ENCODE data around the gene GHITM. TPM values are rescaled to one million over a fixed set of nuclear protein-coding genes. Genes with fewer than 3 reads are reported as not detected.
A peak's percentile ranks its signal among the peaks of the same experiment; 100 is the strongest.
"Not testable (repeated sequence)": the region's sequence is repeated elsewhere in the genome, so short reads cannot be mapped to it uniquely, and the experiment has no call there.

GHITM gene
- total RNA-seq, 1 donor from 2014 or later = 113 TPM

DNA sequence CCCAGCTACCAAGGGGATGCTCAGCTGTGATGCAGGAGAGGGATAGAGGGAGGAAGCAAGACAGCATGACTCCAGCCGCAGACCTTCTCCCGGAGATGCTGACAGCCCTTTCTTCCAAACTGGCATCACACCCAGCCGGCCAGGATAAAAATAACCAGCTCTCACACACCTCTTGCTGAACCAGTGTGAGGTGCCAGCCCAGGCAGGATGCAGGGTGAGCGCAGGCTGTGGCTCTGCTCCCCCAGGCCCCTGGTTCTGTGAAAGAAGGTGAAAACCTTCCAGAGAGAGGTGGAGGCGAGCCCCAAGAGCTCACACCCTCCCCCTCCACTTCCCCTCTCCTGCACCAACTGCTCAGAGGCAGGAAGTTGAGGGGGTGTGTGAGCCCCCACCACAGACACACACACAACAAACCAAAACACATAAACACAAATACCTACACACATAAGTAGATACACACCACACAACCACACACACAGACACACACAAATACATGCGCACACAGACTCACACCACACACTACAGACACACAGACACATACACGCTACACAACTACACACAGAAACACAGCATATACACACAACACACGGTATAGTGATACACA, 38.3 kb downstream of the GHITM start:
- intact Hi-C loops (cut with micrococcal nuclease) = loop anchor here (2.0 kb wide), 3 partner anchors 17 to 27 kb away; partner anchors contain the start of gene CDHR1
- Mint-ChIP-seq H3K36me3 (ENCODE audit: low read depth) (no peaks in the 10 kb centered on the region), H3K4me3 (no peak overlapping the region), H3K9me3 (no peaks in the 10 kb centered on the region), H3K27ac (no peak overlapping the region), H3K27me3 (no peaks in the 10 kb centered on the region), H3K4me1 (peaks cover 15% of the 10 kb centered on the region)
- ATAC-seq (ENCODE audit: low read depth) = peak; percentile 34
- ChIA-PET CTCF (interaction anchor here (1.2 to 1.7 kb wide), 2 partner anchors 30 to 32 kb away, joined by 3 to 4 read pairs; no protein-coding TSS in a partner anchor), POLR2A (interaction anchor here (0.9 kb wide), 1 partner anchor 39 kb away, joined by 3 read pairs; the partner anchor contains the start of gene GHITM)
- no peak for DNase-seq
- TF ChIP-seq, protein P1, sequence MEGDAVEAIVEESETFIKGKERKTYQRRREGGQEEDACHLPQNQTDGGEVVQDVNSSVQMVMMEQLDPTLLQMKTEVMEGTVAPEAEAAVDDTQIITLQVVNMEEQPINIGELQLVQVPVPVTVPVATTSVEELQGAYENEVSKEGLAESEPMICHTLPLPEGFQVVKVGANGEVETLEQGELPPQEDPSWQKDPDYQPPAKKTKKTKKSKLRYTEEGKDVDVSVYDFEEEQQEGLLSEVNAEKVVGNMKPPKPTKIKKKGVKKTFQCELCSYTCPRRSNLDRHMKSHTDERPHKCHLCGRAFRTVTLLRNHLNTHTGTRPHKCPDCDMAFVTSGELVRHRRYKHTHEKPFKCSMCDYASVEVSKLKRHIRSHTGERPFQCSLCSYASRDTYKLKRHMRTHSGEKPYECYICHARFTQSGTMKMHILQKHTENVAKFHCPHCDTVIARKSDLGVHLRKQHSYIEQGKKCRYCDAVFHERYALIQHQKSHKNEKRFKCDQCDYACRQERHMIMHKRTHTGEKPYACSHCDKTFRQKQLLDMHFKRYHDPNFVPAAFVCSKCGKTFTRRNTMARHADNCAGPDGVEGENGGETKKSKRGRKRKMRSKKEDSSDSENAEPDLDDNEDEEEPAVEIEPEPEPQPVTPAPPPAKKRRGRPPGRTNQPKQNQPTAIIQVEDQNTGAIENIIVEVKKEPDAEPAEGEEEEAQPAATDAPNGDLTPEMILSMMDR (IDR thresholded peaks at IDR 0.05) = no peak

- peaks cover 10% of the 10 kb centered on the region for H3K4me1 Mint-ChIP-seq
- ChIA-PET CTCF (no interaction called here), POLR2A (no interaction called here)
- H3K27me3 Mint-ChIP-seq = no peaks in the 10 kb centered on the region
- TF ChIP-seq, protein P1 (IDR thresholded peaks at IDR 0.05) = no peak
- intact Hi-C loops (cut with micrococcal nuclease) = loop anchor here (2.0 kb wide), 3 partner anchors 17 to 27 kb away; partner anchors contain the start of gene CDHR1
- DNase-seq (no peak), ATAC-seq (ENCODE audit: low read depth) (no peak)
- no peaks in the 10 kb centered on the region for H3K9me3 Mint-ChIP-seq
- no peaks in the 10 kb centered on the region for H3K36me3 Mint-ChIP-seq (ENCODE audit: low read depth)
- H3K4me3 Mint-ChIP-seq = no peak overlapping the region
- no peak overlapping the region for H3K27ac Mint-ChIP-seq
Measured at GRCh38 chr10:84178160-84178609, 38.9 kb downstream of the GHITM start.

- Mint-ChIP-seq H3K9me3 (no peaks in the 10 kb centered on the region), H3K4me1 (peaks cover 6% of the 10 kb centered on the region), H3K27ac (no peak overlapping the region), H3K27me3 (no peaks in the 10 kb centered on the region), H3K36me3 (ENCODE audit: low read depth) (no peaks in the 10 kb centered on the region), H3K4me3 (no peak overlapping the region)
- POLR2A ChIA-PET = no interaction called here
- intact Hi-C loops (cut with micrococcal nuclease) = loop anchor here (1.0 to 2.0 kb wide), 6 partner anchors 8 to 40 kb away; partner anchors contain the start of genes CDHR1 and GHITM
- CTCF ChIA-PET = no interaction called here
- peak; percentile 90 for ATAC-seq (ENCODE audit: low read depth)
- TF ChIP-seq, protein P1 (IDR thresholded peaks at IDR 0.05) = no peak
- peak; percentile 34 for DNase-seq
Measured at GRCh38 chr10:84179059-84179710, 39.9 kb downstream of the GHITM start.

- POLR2A ChIA-PET = not testable (repeated sequence)
Measured at GRCh38 chr10:84180386-84180785, 41.1 kb downstream of the GHITM start.

DNA sequence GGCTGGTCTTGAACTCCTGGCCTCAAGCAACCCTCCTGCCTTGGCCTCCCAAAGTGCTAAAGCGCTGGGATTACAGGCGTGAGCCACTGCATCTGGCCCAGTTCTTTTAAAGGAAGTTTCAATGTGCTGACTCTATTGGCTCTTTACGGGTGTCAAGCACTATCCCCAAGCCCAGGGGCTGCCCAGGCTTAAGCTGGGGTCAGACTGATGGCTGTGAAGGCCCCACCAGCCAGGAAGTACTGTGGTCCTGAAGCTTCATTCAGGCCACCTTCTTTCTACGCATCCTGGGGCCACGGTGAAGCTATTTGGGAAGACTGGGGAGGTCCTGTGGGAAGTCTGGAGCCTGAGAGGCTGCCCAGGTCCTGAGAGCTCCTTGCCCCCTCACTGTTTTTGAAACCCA, 42.3 kb downstream of the GHITM start:
- POLR2A ChIA-PET = no interaction called here
- no peak for DNase-seq
- Mint-ChIP-seq H3K27me3 (no peaks in the 10 kb centered on the region), H3K9me3 (no peaks in the 10 kb centered on the region), H3K4me1 (peaks cover 8% of the 10 kb centered on the region), H3K36me3 (ENCODE audit: low read depth) (no peaks in the 10 kb centered on the region), H3K27ac (no peak overlapping the region), H3K4me3 (no peak overlapping the region)
- no peak for ATAC-seq (ENCODE audit: low read depth)
- TF ChIP-seq, protein P1 (IDR thresholded peaks at IDR 0.05) = no peak
- intact Hi-C loops (cut with micrococcal nuclease) = no loop called here
- CTCF ChIA-PET = no interaction called here

More at GRCh38 chr10:84180386-84180785, 41.1 kb downstream of the GHITM start:
- H3K27ac Mint-ChIP-seq; ATAC-seq (ENCODE audit: low read depth); CTCF ChIA-PET; H3K36me3 Mint-ChIP-seq (ENCODE audit: low read depth); H3K9me3 Mint-ChIP-seq; DNase-seq; H3K27me3 Mint-ChIP-seq; H3K4me3 Mint-ChIP-seq; H3K4me1 Mint-ChIP-seq; intact Hi-C loops (cut with micrococcal nuclease): not testable (repeated sequence)
